Right lobe of liver (tissue), 4 donors: Measurements from ENCODE around the gene GCNT1.

ENCODE experiments used
- POLR2A ChIP-seq: fragments of 450-650 bp; IDR thresholded peaks from one replicate; pipeline ENCODE4 v1.6.1; 2017; ENCODE audit warnings: antibody characterized with exemption, mild to moderate bottlenecking
- TF ChIP-seq, protein P1 (sequence below), 4 donors: fragments of 200-600 bp in 3 of 4; fragments of 450-650 bp in 1 of 4; IDR thresholded peaks; one replicate each; pipeline versions ENCODE4 v1.5.1 to v1.8.0; 2016 to 2022; ENCODE audit warnings: antibody characterized with exemption in 4 of 4, mild to moderate bottlenecking in 2 of 4
- donor health status: DM: no; HTN: no; CAD: no.
- donor health status: DM: no; HTN: no; CAD: no.
- donor health status: DM: no; HTN: yes; CAD: no.

DNA sequence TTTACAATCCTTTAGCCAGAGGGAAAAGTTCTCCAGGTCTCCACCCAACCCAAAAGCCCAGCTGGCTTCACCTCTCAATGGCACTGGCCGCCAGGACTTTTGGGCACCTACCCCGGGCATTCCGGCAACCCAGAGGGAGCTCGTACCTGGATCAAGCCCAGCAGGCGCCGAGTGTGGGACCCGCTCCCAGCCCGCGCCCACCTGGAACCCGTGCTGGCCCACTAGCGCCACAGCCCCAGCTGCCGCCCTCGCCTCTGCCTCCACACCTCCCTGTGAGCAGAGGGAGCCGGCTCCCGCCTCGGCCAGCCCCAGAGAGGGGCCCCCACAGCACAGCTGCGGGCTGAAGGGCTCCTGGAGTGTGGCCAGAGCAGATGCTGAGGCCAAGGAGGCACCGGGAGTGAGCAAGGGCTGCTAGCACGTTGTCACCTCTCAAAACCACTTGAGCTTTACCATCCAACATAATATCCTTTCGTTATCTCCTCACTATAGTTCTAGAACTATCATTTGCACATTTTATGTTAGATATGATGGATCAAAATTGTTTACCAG, 69.7 kb downstream of the GCNT1 start:
- TF ChIP-seq POLR2A: no peak
- TF ChIP-seq, protein P1, sequence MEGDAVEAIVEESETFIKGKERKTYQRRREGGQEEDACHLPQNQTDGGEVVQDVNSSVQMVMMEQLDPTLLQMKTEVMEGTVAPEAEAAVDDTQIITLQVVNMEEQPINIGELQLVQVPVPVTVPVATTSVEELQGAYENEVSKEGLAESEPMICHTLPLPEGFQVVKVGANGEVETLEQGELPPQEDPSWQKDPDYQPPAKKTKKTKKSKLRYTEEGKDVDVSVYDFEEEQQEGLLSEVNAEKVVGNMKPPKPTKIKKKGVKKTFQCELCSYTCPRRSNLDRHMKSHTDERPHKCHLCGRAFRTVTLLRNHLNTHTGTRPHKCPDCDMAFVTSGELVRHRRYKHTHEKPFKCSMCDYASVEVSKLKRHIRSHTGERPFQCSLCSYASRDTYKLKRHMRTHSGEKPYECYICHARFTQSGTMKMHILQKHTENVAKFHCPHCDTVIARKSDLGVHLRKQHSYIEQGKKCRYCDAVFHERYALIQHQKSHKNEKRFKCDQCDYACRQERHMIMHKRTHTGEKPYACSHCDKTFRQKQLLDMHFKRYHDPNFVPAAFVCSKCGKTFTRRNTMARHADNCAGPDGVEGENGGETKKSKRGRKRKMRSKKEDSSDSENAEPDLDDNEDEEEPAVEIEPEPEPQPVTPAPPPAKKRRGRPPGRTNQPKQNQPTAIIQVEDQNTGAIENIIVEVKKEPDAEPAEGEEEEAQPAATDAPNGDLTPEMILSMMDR (IDR thresholded peaks at IDR 0.05): no peak
